ENCODE measurements around the gene CELF4.

GRCh38 chr18:37409878-37410277 is 155.7 kb downstream of the CELF4 start:
- TF ChIP-seq POLR2A (IDR thresholded peaks at IDR 0.05; ENCODE audit: low read depth, low read length) (no peak), TAF1 (IDR thresholded peaks at IDR 0.05; ENCODE audit: borderline replicate concordance, low read depth, low read length) (no peak), POLR2AphosphoS5 (IDR thresholded peaks at IDR 0.05; ENCODE audit: low read depth, low read length) (no peak)

Data from GM12892 (cell line).